Keratinocyte (primary cell): ENCODE data around the gene C12orf42. TPM values are rescaled to one million over a fixed set of nuclear protein-coding genes. Genes with fewer than 3 reads are reported as not detected.

ENCODE experiments used
- DNase-seq: peaks from one replicate; pipeline ENCODE4 v3.0.0-alpha.2; 2011; ENCODE audit warnings: low read depth, missing footprints, low spot score
- FAIRE-seq: peaks from 2 replicates; lab custom pipeline; 2011; peaks lifted over from hg19 to GRCh38; lab: Jason Lieb, UNC
- H2AFZ ChIP-seq: 2 replicates; pipeline ENCODE4 v1.6.0; 2012; ENCODE audit warnings: low read length, control low read depth, inconsistent platforms; ENCODE audit not compliant: control insufficient read depth
- H3K27ac ChIP-seq: 2 replicates; pipeline ENCODE4 v1.5.1; 2011; ENCODE audit warnings: low read length; ENCODE audit not compliant: control insufficient read depth, insufficient read depth
- H3K27me3 ChIP-seq: 3 replicates; pipeline ENCODE4 v1.6.0; 2011; ENCODE audit warnings: low read length; ENCODE audit not compliant: control insufficient read depth, insufficient read depth; ENCODE audit errors: extremely low read depth
- H3K36me3 ChIP-seq, 2 experiments: 2 replicates in 1 of 2; 3 replicates in 1 of 2; pipeline ENCODE4 v1.5.1; 2011; ENCODE audit warnings: low read length in 2 of 2, mild to moderate bottlenecking in 1 of 2; ENCODE audit not compliant: control insufficient read depth in 2 of 2, insufficient read depth in 2 of 2; ENCODE audit errors: extremely low read depth in 1 of 2
- H3K4me1 ChIP-seq: 3 replicates; pipeline ENCODE4 v1.5.1; 2011; ENCODE audit warnings: low read length; ENCODE audit not compliant: control insufficient read depth, insufficient read depth; ENCODE audit errors: extremely low read depth
- H3K4me2 ChIP-seq: 3 replicates; pipeline ENCODE4 v1.6.0; 2011; ENCODE audit warnings: low read depth, low read length; ENCODE audit not compliant: control insufficient read depth, insufficient read depth; ENCODE audit errors: extremely low read depth
- H3K4me3 ChIP-seq, 3 experiments: fragments of 200-600 bp in 1 of 3; sonication (generic) in 1 of 3; 2 replicates in 2 of 3; 3 replicates in 1 of 3; pipeline ENCODE4 v1.5.1; 2011 to 2016; ENCODE audit warnings: low read length in 3 of 3, mild to moderate bottlenecking in 3 of 3, control low read depth in 2 of 3, inconsistent platforms in 1 of 3, low read depth in 1 of 3, mixed read lengths in 1 of 3, mixed run types in 1 of 3, moderate library complexity in 1 of 3; ENCODE audit not compliant: control insufficient read depth in 2 of 3, insufficient read depth in 2 of 3; ENCODE audit errors: extremely low read depth in 1 of 3
- H3K79me2 ChIP-seq: 2 replicates; pipeline ENCODE4 v1.6.0; 2012; ENCODE audit warnings: low read length; ENCODE audit not compliant: control insufficient read depth, insufficient read depth
- H3K9ac ChIP-seq: 3 replicates; pipeline ENCODE4 v1.6.0; 2011; ENCODE audit warnings: low read length; ENCODE audit not compliant: control insufficient read depth, insufficient read depth; ENCODE audit errors: extremely low read depth
- H3K9me1 ChIP-seq: 3 replicates; pipeline ENCODE4 v1.6.0; 2011; ENCODE audit warnings: low read length; ENCODE audit not compliant: control insufficient read depth, insufficient read depth; ENCODE audit errors: extremely low read depth
- H3K9me3 ChIP-seq: 2 replicates; pipeline ENCODE4 v1.5.1; 2012; ENCODE audit warnings: low read depth, low read length; ENCODE audit not compliant: control insufficient read depth
- H4K20me1 ChIP-seq: 3 replicates; pipeline ENCODE4 v1.6.0; 2011; ENCODE audit warnings: low read length; ENCODE audit not compliant: control insufficient read depth, insufficient read depth; ENCODE audit errors: extremely low read depth
- CTCF ChIP-seq, 3 experiments: IDR thresholded peaks in 1 of 3; conservative IDR thresholded peaks in 1 of 3; optimal IDR thresholded peaks in 1 of 3; 2 replicates in 2 of 3; 3 replicates in 1 of 3; pipeline versions ENCODE3 to v1.5.1; 2011; ENCODE audit warnings: low read length in 3 of 3, mild to moderate bottlenecking in 3 of 3, moderate library complexity in 2 of 3, control low read depth in 1 of 3, inconsistent platforms in 1 of 3; ENCODE audit not compliant: insufficient read depth in 2 of 3; ENCODE audit errors: extremely low read depth in 1 of 3
- EZH2 ChIP-seq: IDR thresholded peaks from one replicate; pipeline ENCODE4 v1.6.1; 2012; ENCODE audit warnings: inconsistent platforms, mild to moderate bottlenecking, low read length, moderate library complexity
- dilution Hi-C: fragments of 300-500 bp; cut with MboI; formaldehyde crosslinking; loops from one replicate; pipeline ENCODE4 v1.7.0; 2020; ENCODE audit warnings: low sequenced_read_pairs; ENCODE audit not compliant: extremely low pct_ligation_motif_present
- polyA plus RNA-seq, 5 experiments: library from polyadenylated mRNA; depleted of rRNA in 3 of 5; stranded (reverse) in 3 of 5; stranded (forward) in 1 of 5; unstranded in 1 of 5; fragments of >200 nt; gene quantifications; 1 replicate in 1 of 5; 2 replicates in 3 of 5; 3 replicates in 1 of 5; pipeline versions ENCODE4 v1.2.1 to v1.2.3, GENCODE V29; 2011 to 2012; ENCODE audit warnings: missing spikeins in 2 of 5, low read depth in 1 of 5, low replicate concordance in 1 of 5

Gene C12orf42
- polyA plus RNA-seq, 1 donor (not counting 4 experiments of a cell fraction or from before 2014, with no cell fraction given): 0.08 TPM

GRCh38 chr12:103444983-103445382, 50.8 kb downstream of the C12orf42 start:
- Histone ChIP-seq H3K4me2 (no peak overlapping the region), H3K79me2 (no peaks in the 10 kb centered on the region), H3K9me1 (no peaks in the 10 kb centered on the region), H3K4me3 (no peak overlapping the region), H3K4me1 (no peaks in the 10 kb centered on the region), H3K27me3 (no peaks in the 10 kb centered on the region), H3K9ac (no peak overlapping the region), H4K20me1 (no peaks in the 10 kb centered on the region), H3K36me3 (no peaks in the 10 kb centered on the region), H3K27ac (no peak overlapping the region), H2AFZ (no peak overlapping the region), H3K9me3 (no peaks in the 10 kb centered on the region)
- FAIRE-seq (no peak), DNase-seq (no peak)
- dilution Hi-C loops: no loop called here
- TF ChIP-seq EZH2 (no peak), CTCF (optimal IDR thresholded peaks at IDR 0.05 in 1 of 3, IDR thresholded peaks at IDR 0.05 in 1 of 3, conservative IDR thresholded peaks at IDR 0.05 in 1 of 3; ENCODE audit: extremely low read depth in 1 of 3, insufficient read depth in 2 of 3, low read length in 3 of 3) (no peak)

- FAIRE-seq (no peak), DNase-seq (no peak)
- no peak overlapping the region for H3K27ac ChIP-seq
- H3K79me2 ChIP-seq: no peaks in the 10 kb centered on the region
- dilution Hi-C loops: no loop called here
- H3K36me3 ChIP-seq: no peaks in the 10 kb centered on the region
- no peaks in the 10 kb centered on the region for H4K20me1 ChIP-seq
- H3K9me3 ChIP-seq: no peaks in the 10 kb centered on the region
- no peak overlapping the region for H3K4me3 ChIP-seq
- H3K27me3 ChIP-seq: no peaks in the 10 kb centered on the region
- no peak overlapping the region for H3K9ac ChIP-seq
- no peaks in the 10 kb centered on the region for H3K4me1 ChIP-seq
- TF ChIP-seq CTCF (optimal IDR thresholded peaks at IDR 0.05 in 1 of 3, IDR thresholded peaks at IDR 0.05 in 1 of 3, conservative IDR thresholded peaks at IDR 0.05 in 1 of 3; ENCODE audit: extremely low read depth in 1 of 3, insufficient read depth in 2 of 3, low read length in 3 of 3) (no peak), EZH2 (no peak)
- H3K9me1 ChIP-seq: no peaks in the 10 kb centered on the region
- no peak overlapping the region for H2AFZ ChIP-seq
- no peak overlapping the region for H3K4me2 ChIP-seq
These were observed 52.9 kb downstream of the C12orf42 start for GRCh38 chr12:103442822-103443221.
